PC-3 (cell line): Measurements from ENCODE around the gene CALN1. TPM values are rescaled to one million over a fixed set of nuclear protein-coding genes. Genes with fewer than 3 reads are reported as not detected.

Experiments used
- ATAC-seq: fragments of 200-7000 bp; cut with Tn5 transposase; 2 replicates; pipeline ENCODE4 v1.9.1; 2020; ENCODE audit warnings: mild to moderate bottlenecking, moderate library complexity
- BruUV-seq: library from RNA; stranded (reverse); fragments of 400-500 nt; replicated peaks from 2 replicates; lab custom pipeline; 2021; lab: Mats Ljungman, UMichigan
- CTCF ChIA-PET: fragments of 300-600 bp; sonication (Branson Sonifier 250); formaldehyde crosslinking; loops from one replicate; lab custom pipeline; 2022; ENCODE audit warnings: antibody characterized with exemption; lab: Charles Lee
- POLR2A ChIA-PET: fragments of 300-600 bp; sonication (Branson Sonifier 250); formaldehyde crosslinking; loops from one replicate; lab custom pipeline; 2022; ENCODE audit warnings: antibody characterized with exemption; ENCODE audit not compliant: unreplicated experiment; lab: Charles Lee
- DNase-seq: peaks from one replicate; pipeline ENCODE4 v3.0.0-alpha.2; 2015
- H2AFZ ChIP-seq: fragments of 300-600 bp; sonication (generic); 2 replicates; pipeline ENCODE4 v1.6.0; 2016; ENCODE audit warnings: antibody characterized with exemption, low read length
- H3F3A ChIP-seq: fragments of 300-600 bp; sonication (generic); one replicate; pipeline ENCODE4 v1.6.0; 2017; ENCODE audit warnings: antibody characterized with exemption, low read length, control low read depth, mild to moderate bottlenecking; ENCODE audit not compliant: unreplicated experiment
- H3K27ac ChIP-seq: fragments of 300-600 bp; sonication (generic); 2 replicates; pipeline ENCODE4 v1.5.1; 2016; ENCODE audit warnings: mild to moderate bottlenecking, low read length
- H3K27me3 ChIP-seq: fragments of 300-600 bp; sonication (generic); 2 replicates; pipeline ENCODE4 v1.6.1; 2016; ENCODE audit warnings: low read length, mixed read lengths
- H3K36me3 ChIP-seq: fragments of 300-600 bp; sonication (generic); 2 replicates; pipeline ENCODE4 v1.6.1; 2016; ENCODE audit warnings: low read depth, mixed run types, low read length, mixed read lengths
- H3K4me1 ChIP-seq: fragments of 300-600 bp; sonication (generic); 2 replicates; pipeline ENCODE4 v1.5.1; 2016; ENCODE audit warnings: low read length; ENCODE audit not compliant: insufficient read depth
- H3K4me2 ChIP-seq: fragments of 300-600 bp; sonication (generic); 2 replicates; pipeline ENCODE4 v1.6.0; 2016; ENCODE audit warnings: low read length
- H3K4me3 ChIP-seq: fragments of 300-600 bp; sonication (generic); 2 replicates; pipeline ENCODE4 v1.5.1; 2016; ENCODE audit warnings: mild to moderate bottlenecking, low read length, mixed read lengths
- H3K79me2 ChIP-seq: fragments of 300-600 bp; sonication (generic); 2 replicates; pipeline ENCODE4 v1.6.1; 2017; ENCODE audit warnings: low read length, mixed read lengths
- H3K9ac ChIP-seq: fragments of 300-600 bp; sonication (generic); 2 replicates; pipeline ENCODE4 v1.6.0; 2016; ENCODE audit warnings: mild to moderate bottlenecking, low read length
- H3K9me2 ChIP-seq: fragments of 300-600 bp; sonication (generic); replicated peaks from 2 replicates; pipeline ENCODE4 v1.6.1; 2016; ENCODE audit warnings: mixed run types, low read length, mixed read lengths
- H3K9me3 ChIP-seq: fragments of 300-600 bp; sonication (generic); 2 replicates; pipeline ENCODE4 v1.6.1; 2016; ENCODE audit warnings: low read length, mixed read lengths
- H4K20me1 ChIP-seq: fragments of 300-600 bp; sonication (generic); 2 replicates; pipeline ENCODE4 v1.6.1; 2016; ENCODE audit warnings: low read length, mixed read lengths
- EZH2 ChIP-seq: fragments of 300-600 bp; sonication (generic); IDR thresholded peaks from one replicate; pipeline ENCODE4 v1.6.1; 2017; ENCODE audit warnings: antibody characterized with exemption, mild to moderate bottlenecking, low read length; ENCODE audit not compliant: unreplicated experiment
- EZH2phosphoT487 ChIP-seq: fragments of 300-600 bp; sonication (generic); IDR thresholded peaks from 2 replicates; pipeline ENCODE4 v1.6.1; 2018; ENCODE audit warnings: mild to moderate bottlenecking, antibody characterized with exemption, low read length, borderline replicate concordance
- intact Hi-C: fragments of 100-400 bp; cut with micrococcal nuclease; formaldehyde crosslinking; loops from 2 replicates; pipeline ENCODE4 v1.9.0; 2023
- total RNA-seq: library from RNA; depleted of rRNA; stranded (reverse); fragments of >200 nt; gene quantifications from 2 replicates; pipeline ENCODE4 v1.2.3, GENCODE V29; 2014
- TF ChIP-seq, protein P1 (sequence below): fragments of 300-600 bp; sonication (generic); conservative IDR thresholded peaks from 2 replicates; pipeline ENCODE4 v1.5.1; 2017; ENCODE audit warnings: antibody characterized with exemption, low read depth, mild to moderate bottlenecking, low read length

The CALN1 gene
- total RNA-seq, 1 experiment from 2014 or later: not detected

DNA sequence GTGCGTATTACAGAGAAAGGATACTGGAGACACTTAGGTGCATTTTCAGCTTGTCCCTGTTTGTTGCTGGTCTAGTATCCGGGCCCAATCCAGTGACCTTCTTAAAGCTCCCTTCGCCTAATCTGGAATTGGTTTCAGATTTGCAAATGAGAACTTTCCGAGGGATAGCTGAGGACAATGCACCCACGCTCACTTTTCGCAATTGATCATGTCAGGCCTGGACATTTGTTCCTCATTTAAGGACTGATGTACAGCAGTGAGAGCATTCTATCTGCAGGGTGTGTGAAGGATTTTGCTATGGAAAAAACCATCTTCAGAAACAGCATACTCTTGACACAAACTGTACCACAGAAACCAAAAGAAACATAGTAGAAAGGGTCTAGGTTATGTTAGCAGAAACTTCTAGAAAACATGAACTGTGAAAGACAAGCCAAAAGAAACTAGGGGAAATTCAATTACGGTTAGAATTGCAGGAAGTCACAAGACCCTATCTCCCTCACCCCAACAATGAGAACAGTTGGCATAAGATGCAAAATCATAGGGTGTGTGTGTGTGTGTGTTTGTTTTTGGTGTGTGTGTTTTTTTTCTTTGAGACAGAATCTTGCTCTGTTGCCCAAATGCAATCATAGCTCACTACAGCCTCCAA, 331.1 kb downstream of the CALN1 start:
- ATAC-seq (no peak), DNase-seq (no peak)
- Histone ChIP-seq H2AFZ (no peak overlapping the region), H3K4me1 (no peaks in the 10 kb centered on the region), H3K27me3 (no peaks in the 10 kb centered on the region), H3K9me2 (no peaks in the 10 kb centered on the region), H4K20me1 (no peaks in the 10 kb centered on the region), H3K4me3 (no peak overlapping the region), H3F3A (no peaks in the 10 kb centered on the region), H3K9ac (no peak overlapping the region), H3K9me3 (no peaks in the 10 kb centered on the region), H3K4me2 (no peak overlapping the region), H3K36me3 (no peaks in the 10 kb centered on the region), H3K27ac (no peak overlapping the region), H3K79me2 (no peaks in the 10 kb centered on the region)
- BruUV-seq: no TSS peak
- ChIA-PET POLR2A (no interaction called here), CTCF (no interaction called here)
- intact Hi-C loops: no loop called here
- TF ChIP-seq, protein P1, sequence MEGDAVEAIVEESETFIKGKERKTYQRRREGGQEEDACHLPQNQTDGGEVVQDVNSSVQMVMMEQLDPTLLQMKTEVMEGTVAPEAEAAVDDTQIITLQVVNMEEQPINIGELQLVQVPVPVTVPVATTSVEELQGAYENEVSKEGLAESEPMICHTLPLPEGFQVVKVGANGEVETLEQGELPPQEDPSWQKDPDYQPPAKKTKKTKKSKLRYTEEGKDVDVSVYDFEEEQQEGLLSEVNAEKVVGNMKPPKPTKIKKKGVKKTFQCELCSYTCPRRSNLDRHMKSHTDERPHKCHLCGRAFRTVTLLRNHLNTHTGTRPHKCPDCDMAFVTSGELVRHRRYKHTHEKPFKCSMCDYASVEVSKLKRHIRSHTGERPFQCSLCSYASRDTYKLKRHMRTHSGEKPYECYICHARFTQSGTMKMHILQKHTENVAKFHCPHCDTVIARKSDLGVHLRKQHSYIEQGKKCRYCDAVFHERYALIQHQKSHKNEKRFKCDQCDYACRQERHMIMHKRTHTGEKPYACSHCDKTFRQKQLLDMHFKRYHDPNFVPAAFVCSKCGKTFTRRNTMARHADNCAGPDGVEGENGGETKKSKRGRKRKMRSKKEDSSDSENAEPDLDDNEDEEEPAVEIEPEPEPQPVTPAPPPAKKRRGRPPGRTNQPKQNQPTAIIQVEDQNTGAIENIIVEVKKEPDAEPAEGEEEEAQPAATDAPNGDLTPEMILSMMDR: no peak
- TF ChIP-seq EZH2 (no peak), EZH2phosphoT487 (no peak)

DNA sequence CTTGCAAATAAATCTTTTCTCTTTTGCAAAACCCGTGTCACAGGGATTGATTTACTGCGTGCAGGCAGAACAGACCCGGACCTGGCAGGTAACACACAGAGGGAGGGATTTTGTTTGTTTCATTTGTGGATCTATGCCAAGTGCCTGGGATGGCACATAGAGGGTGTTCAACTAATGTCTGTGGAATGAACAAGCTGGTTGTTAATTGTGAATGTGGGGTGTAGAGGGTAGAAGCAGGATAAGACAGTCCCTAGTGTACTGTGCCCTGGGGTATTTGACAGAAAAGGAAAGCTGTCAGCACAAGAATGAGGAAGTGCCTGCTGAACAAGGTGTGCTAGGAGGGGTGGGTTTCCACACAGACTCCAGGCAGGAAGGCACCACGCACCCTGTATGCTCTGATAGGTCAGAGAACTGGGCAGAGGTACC, 331.8 kb downstream of the CALN1 start:
- Histone ChIP-seq H3K4me3 (no peak overlapping the region), H3K9me2 (no peaks in the 10 kb centered on the region), H3F3A (no peaks in the 10 kb centered on the region), H3K4me2 (no peak overlapping the region), H3K79me2 (no peaks in the 10 kb centered on the region), H3K27me3 (no peaks in the 10 kb centered on the region), H3K9me3 (no peaks in the 10 kb centered on the region), H4K20me1 (no peaks in the 10 kb centered on the region), H3K9ac (no peak overlapping the region), H2AFZ (no peak overlapping the region), H3K36me3 (no peaks in the 10 kb centered on the region), H3K4me1 (no peaks in the 10 kb centered on the region), H3K27ac (no peak overlapping the region)
- no peak for ATAC-seq
- intact Hi-C loops: no loop called here
- POLR2A ChIA-PET: no interaction called here
- CTCF ChIA-PET: no interaction called here
- TF ChIP-seq EZH2 (no peak), EZH2phosphoT487 (no peak)
- TF ChIP-seq, protein P1: no peak
- DNase-seq: no peak
- no TSS peak for BruUV-seq

DNA sequence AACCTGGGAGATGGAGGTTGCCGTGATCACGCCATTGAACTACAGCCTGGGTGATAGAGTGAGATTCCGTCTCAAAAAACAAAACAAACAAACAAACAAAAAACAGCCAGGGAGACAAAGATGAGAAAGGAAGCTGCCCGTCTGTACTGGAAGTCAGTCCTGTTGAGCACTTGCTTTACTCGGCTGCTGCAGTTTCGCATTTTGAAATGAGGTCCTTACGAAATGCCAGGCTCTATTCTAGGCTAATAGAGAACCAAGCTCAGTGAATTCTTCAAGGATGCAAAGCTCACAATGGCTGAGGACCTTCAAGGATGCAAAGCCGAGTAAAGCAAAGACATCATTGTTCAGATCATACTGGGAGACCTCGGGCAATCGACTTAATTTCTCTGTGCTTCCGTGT, 333.3 kb downstream of the CALN1 start:
- no peak overlapping the region for H3K4me2 ChIP-seq
- H3K4me1 ChIP-seq: no peaks in the 10 kb centered on the region
- H3F3A ChIP-seq: no peaks in the 10 kb centered on the region
- ChIA-PET CTCF (no interaction called here), POLR2A (no interaction called here)
- no peaks in the 10 kb centered on the region for H3K9me2 ChIP-seq
- H3K27me3 ChIP-seq: no peaks in the 10 kb centered on the region
- H3K9ac ChIP-seq: no peak overlapping the region
- no peak overlapping the region for H3K4me3 ChIP-seq
- no peak overlapping the region for H3K27ac ChIP-seq
- no TSS peak for BruUV-seq
- intact Hi-C loops: no loop called here
- no peaks in the 10 kb centered on the region for H4K20me1 ChIP-seq
- H3K79me2 ChIP-seq: no peaks in the 10 kb centered on the region
- H3K36me3 ChIP-seq: no peaks in the 10 kb centered on the region
- TF ChIP-seq EZH2: no peak
- DNase-seq (no peak), ATAC-seq (no peak)
- no peak overlapping the region for H2AFZ ChIP-seq
- H3K9me3 ChIP-seq: no peaks in the 10 kb centered on the region
